GM19455 (cell line): ENCODE measurements around the gene STK11IP.

ENCODE experiments used
- ATAC-seq: cut with Tn5 transposase; IDR thresholded peaks from one replicate; pipeline ENCODE4 v1.9.1; 2021; ENCODE audit not compliant: unreplicated experiment

Gene STK11IP

GRCh38 chr2:219631904-219632759, 34.5 kb downstream of the STK11IP start:
- ATAC-seq = no peak

- no peak for ATAC-seq
These were observed 35.1 kb downstream of the STK11IP start for GRCh38 chr2:219632760-219633105.

GRCh38 chr2:219633276-219634065, 35.8 kb downstream of the STK11IP start:
- ATAC-seq = no peak

GRCh38 chr2:219634171-219634940, 36.7 kb downstream of the STK11IP start:
- no peak for ATAC-seq

GRCh38 chr2:219634951-219635751, 37.5 kb downstream of the STK11IP start:
- ATAC-seq = no peak

- ATAC-seq = no peak
These were observed 38.7 kb downstream of the STK11IP start for GRCh38 chr2:219636144-219636915.

- no peak for ATAC-seq
These were observed 39.5 kb downstream of the STK11IP start for GRCh38 chr2:219636941-219637841.

- ATAC-seq = no peak
These were observed 40.2 kb downstream of the STK11IP start for GRCh38 chr2:219637842-219638185.

GRCh38 chr2:219638217-219638947, 40.7 kb downstream of the STK11IP start:
- ATAC-seq = no peak

- no peak for ATAC-seq
These were observed 41.5 kb downstream of the STK11IP start for GRCh38 chr2:219638948-219639755.

GRCh38 chr2:219641390-219642068, 43.9 kb downstream of the STK11IP start:
- ATAC-seq = no peak

GRCh38 chr2:219642069-219642454, 44.4 kb downstream of the STK11IP start:
- no peak for ATAC-seq

GRCh38 chr2:219642465-219643083, 44.9 kb downstream of the STK11IP start:
- ATAC-seq = peak; percentile 97

GRCh38 chr2:219643084-219643473, 45.4 kb downstream of the STK11IP start:
- no peak for ATAC-seq

GRCh38 chr2:219643788-219644398, 46.2 kb downstream of the STK11IP start:
- ATAC-seq = no peak
